ENCODE results near the gene CS. TPM values are rescaled to one million over a fixed set of nuclear protein-coding genes. Genes with fewer than 3 reads are reported as not detected.

CS gene
- total RNA-seq, 1 donor from 2014 or later = 118 TPM

DNA sequence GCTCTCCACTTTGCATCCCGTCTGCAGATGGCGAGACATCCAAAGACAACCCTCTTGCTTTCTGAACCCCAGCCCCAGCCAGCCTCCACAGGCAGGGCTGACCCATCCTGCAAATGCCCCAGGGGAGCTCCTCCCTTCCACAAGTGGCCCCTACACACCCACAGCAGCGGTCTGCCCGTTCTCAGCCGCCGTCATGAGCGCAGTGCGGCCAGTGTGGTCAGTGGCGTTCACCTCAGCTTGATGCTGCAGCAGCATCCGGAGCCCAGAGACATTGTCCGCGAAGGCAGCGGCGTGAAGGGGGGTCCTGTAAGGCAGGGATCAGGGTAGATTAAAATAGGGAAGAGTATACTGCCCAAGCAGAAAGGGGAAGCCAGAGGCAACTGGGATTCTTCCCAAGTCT lies 55.6 kb downstream of the CS start:
- DNase-seq = no peak

DNA sequence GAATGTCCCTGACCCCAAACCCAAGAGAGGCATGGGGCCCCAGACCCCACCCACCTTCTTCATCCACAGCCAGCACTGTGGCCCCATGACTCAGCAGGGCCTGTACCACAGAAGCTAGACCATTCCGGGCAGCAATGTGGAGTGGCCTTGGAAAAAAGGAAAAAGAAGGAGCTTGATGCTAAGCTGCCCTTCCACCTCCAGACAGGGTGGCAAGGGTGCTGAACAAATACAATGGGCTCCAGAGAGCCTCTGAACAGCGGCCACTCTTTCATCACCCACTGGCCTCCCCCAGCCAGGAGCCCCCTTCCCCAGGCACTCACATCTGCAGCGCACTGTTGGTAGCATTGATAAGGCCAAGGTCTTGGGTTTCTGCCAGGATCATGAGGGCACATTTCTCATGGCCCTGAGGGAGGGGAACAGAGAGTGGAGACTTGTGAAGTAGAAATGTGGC lies 56.4 kb downstream of the CS start:
- no peak for DNase-seq

GRCh38 chr12:56242986-56243385 lies 57.1 kb downstream of the CS start:
- no peak for DNase-seq

GRCh38 chr12:56241424-56242303 lies 58.5 kb downstream of the CS start:
- DNase-seq = no peak

DNA sequence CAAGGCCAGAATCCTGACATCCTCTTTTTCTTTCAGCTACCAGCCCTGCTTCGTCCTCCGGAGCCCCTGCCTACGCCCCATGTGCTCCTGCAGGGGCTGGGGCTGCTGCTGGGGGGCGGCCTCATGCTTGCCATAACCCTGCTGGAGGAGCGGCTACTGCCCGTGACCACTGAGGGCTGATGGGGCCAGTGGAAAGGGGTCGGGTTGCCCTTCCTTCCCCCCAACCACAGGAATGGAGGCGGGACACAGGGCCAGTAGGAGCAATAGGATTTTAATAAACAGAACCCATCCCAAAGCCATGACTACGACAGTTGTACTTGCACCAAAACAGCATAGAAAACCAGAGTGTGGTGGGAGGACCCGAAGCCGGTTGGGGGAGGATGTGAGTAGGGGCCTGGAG lies 62.6 kb downstream of the CS start:
- DNase-seq = no peak

- DNase-seq = no peak
Observed at GRCh38 chr12:56236985-56237384, 63.1 kb downstream of the CS start.

DNA sequence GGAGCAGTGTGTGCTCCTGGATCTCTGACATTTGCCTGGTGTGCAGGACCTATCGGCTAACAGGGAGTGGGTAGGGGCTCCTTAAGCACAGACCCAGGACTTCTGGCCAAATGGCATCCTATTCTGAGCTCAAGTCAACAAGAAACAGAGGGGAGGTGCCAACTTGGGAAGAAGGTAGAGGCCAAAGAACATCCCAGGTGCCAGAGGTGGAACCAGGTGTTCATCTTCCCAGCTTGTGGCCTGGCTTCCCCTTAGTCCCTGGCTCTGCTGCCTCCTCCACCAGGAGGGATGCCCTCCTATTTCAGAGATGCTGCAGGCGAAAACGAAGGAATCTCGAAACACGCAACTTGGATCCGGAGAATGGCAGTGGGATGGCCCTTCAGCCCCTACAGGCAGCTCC lies 64.0 kb downstream of the CS start:
- no peak for DNase-seq

- no peak for DNase-seq
Observed at GRCh38 chr12:56234746-56235436, 65.2 kb downstream of the CS start.

- DNase-seq = no peak
Observed at GRCh38 chr12:56231184-56231582, 68.9 kb downstream of the CS start.

DNA sequence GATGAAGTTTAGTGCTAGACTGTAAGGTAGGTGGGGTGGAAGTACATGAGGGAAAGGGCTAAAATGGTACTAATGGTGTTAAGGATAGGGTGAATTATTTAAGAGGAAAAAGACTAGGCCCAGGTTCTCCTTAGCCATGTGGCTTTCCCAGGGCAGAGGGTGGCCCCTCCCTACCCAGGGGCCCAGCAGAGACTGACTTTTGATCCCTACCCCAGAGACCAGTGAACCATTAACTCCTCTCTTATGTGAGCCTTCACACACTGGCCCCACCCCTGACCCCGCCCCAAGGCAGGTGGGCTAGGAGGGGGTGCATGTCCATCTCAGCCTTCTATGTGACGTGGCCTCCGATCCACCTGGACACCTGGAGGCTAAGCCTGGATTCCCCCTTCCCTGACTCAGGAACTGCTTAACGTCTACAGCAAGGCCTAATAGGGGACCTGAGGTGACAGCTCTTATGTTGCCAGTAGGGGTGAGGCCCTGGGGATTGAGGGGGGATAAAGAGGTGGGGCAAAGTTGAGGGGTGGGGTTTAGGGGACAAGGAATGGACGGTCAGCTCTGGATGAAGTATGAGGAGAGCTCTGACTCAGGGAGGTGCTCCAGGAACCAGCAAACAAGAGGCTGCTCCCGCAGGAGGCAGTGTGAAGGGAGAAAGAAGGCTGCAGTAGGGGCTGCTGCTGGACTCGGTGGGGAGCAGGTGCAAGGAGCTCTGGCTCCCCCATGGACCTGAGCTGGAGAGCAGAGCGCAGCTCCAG lies 69.5 kb downstream of the CS start:
- no peak for DNase-seq

- no peak for DNase-seq
Observed at GRCh38 chr12:56229916-56230431, 70.2 kb downstream of the CS start, which contains the start of gene SLC39A5. SLC39A5 (plus strand) TSS chr12:56230051; CDS start chr12:56231275, 1,224 bp downstream.

GRCh38 chr12:56229082-56229481 lies 71.0 kb downstream of the CS start:
- no peak for DNase-seq

DNA sequence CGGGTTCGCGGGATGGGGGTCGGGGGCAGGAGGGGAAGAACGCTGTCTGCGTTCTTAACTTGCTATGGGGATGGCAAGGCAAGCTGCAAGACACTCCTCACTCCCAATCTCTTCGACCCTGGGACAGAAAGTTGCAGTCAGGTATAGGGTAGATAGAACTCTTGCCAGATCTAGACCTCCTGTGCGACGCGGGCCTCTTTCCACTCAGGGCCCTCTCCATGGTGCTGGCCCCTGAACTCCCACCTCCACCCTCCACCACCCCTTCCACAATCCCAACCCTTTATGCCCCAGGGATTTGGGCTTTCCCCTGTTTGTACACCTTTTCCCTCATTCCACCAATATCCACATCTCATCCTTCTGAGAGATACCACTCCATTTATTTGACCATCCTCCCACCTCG lies 75.2 kb downstream of the CS start:
- no peak for DNase-seq

- peak; percentile 99 for DNase-seq
Observed at GRCh38 chr12:56224102-56224701, 75.9 kb downstream of the CS start, which contains the start of gene NABP2. NABP2 (plus strand) TSS chr12:56224342; CDS start chr12:56224857, 515 bp downstream.

- no peak for DNase-seq
Observed at GRCh38 chr12:56223571-56224101, 76.5 kb downstream of the CS start.

- DNase-seq = no peak
Observed at GRCh38 chr12:56222531-56222895, 77.6 kb downstream of the CS start.

GRCh38 chr12:56221757-56222530 lies 78.2 kb downstream of the CS start, which contains the start of gene RNF41:
RNF41 (minus strand) TSS chr12:56221922; CDS start chr12:56214047, 7,875 bp downstream.
- peak; percentile 98 for DNase-seq
